HEK293 (cell line): Measurements from ENCODE around the gene SFXN3.
A peak's percentile ranks its signal among the peaks of the same experiment; 100 is the strongest.

ENCODE experiments used
- CTCF ChIA-PET: fragments of 350-600 bp; formaldehyde crosslinking; extraction: SDS; loops from one replicate; lab custom pipeline; 2021; ENCODE audit warnings: antibody characterized with exemption; lab: Yijun Ruan, JAX
- POLR2A ChIA-PET: fragments of 300-600 bp; formaldehyde crosslinking; extraction: SDS; loops from one replicate; lab custom pipeline; 2020; ENCODE audit warnings: antibody characterized with exemption, inconsistent platforms; lab: Yijun Ruan, JAX
- H3K27ac ChIP-seq: fragments of 200-500 bp; sonication (Bioruptor generic); 2 replicates; pipeline ENCODE4 v1.5.1; 2014; ENCODE audit warnings: low read depth, low read length, control low read depth, inconsistent platforms; ENCODE audit errors: extremely low read depth
- H3K36me3 ChIP-seq, 2 experiments: fragments of 200-500 bp in 1 of 2; sonication (Bioruptor generic) in 1 of 2; 1 replicate in 1 of 2; 2 replicates in 1 of 2; pipeline ENCODE4 v1.5.1; 2014 to 2017; ENCODE audit warnings: inconsistent platforms in 2 of 2, low read length in 2 of 2; ENCODE audit not compliant: control insufficient read depth in 2 of 2, insufficient read depth in 1 of 2
- H3K4me1 ChIP-seq: fragments of 200-500 bp; sonication (Bioruptor generic); 2 replicates; pipeline ENCODE4 v1.5.1; 2014; ENCODE audit warnings: mild to moderate bottlenecking, low read length, inconsistent platforms; ENCODE audit not compliant: control insufficient read depth, insufficient read depth
- H3K4me3 ChIP-seq: 2 replicates; pipeline ENCODE4 v1.5.1; 2011; ENCODE audit warnings: low read depth, mild to moderate bottlenecking, control low read depth, low read length, moderate library complexity
- H3K9me3 ChIP-seq: fragments of 200-500 bp; sonication (Bioruptor generic); 2 replicates; pipeline ENCODE4 v1.5.1; 2014; ENCODE audit warnings: low read depth, low read length, inconsistent platforms; ENCODE audit not compliant: control insufficient read depth, insufficient read depth
- FEZF1 ChIP-seq: fragments of 450-650 bp; formaldehyde crosslinking; IDR thresholded peaks from 2 replicates; pipeline ENCODE4 v1.5.1; 2016; ENCODE audit warnings: missing biosample characterization, missing genetic modification characterization
- KLF10 ChIP-seq: fragments of 450-650 bp; IDR thresholded peaks from 2 replicates; pipeline ENCODE4 v1.5.1; 2018; ENCODE audit warnings: missing biosample characterization, mild to moderate bottlenecking, missing genetic modification characterization
- ZNF169 ChIP-seq: fragments of 450-650 bp; formaldehyde crosslinking; IDR thresholded peaks from 2 replicates; pipeline ENCODE4 v1.5.1; 2016; ENCODE audit warnings: missing biosample characterization, missing genetic modification characterization
- ZNF24 ChIP-seq: fragments of 450-650 bp; formaldehyde crosslinking; IDR thresholded peaks from 2 replicates; pipeline ENCODE4 v1.5.1; 2016; ENCODE audit warnings: missing biosample characterization, missing genetic modification characterization
- ZNF510 ChIP-seq: fragments of 450-650 bp; formaldehyde crosslinking; IDR thresholded peaks from 2 replicates; pipeline ENCODE4 v1.5.1; 2018; ENCODE audit warnings: mild to moderate bottlenecking, missing genetic modification characterization, missing biosample characterization; ENCODE audit not compliant: insufficient replicate concordance
- TF ChIP-seq, protein P1 (sequence below): fragments of 450-650 bp; formaldehyde crosslinking; IDR thresholded peaks from 2 replicates; pipeline ENCODE4 v1.5.1; 2016; ENCODE audit warnings: missing biosample characterization, missing genetic modification characterization
- TF ChIP-seq, protein P2 (sequence below): fragments of 450-650 bp; formaldehyde crosslinking; IDR thresholded peaks from 2 replicates; pipeline ENCODE4 v1.5.1; 2017; ENCODE audit warnings: missing biosample characterization, mild to moderate bottlenecking, missing genetic modification characterization, moderate library complexity
- TF ChIP-seq, protein P3 (sequence below): fragments of 450-650 bp; formaldehyde crosslinking; IDR thresholded peaks from 2 replicates; pipeline ENCODE4 v1.5.1; 2016; ENCODE audit warnings: missing biosample characterization, missing genetic modification characterization
- TF ChIP-seq, protein P4 (sequence below): sonication (generic); formaldehyde crosslinking; IDR thresholded peaks from 2 replicates; pipeline ENCODE4 v1.8.1; 2022; ENCODE audit warnings: mild to moderate bottlenecking, moderate library complexity, missing genetic modification reagents
- TF ChIP-seq, protein P5 (sequence below): fragments of 450-650 bp; formaldehyde crosslinking; IDR thresholded peaks from 2 replicates; pipeline ENCODE4 v1.5.1; 2016; ENCODE audit warnings: missing biosample characterization, missing genetic modification characterization

Gene SFXN3

DNA sequence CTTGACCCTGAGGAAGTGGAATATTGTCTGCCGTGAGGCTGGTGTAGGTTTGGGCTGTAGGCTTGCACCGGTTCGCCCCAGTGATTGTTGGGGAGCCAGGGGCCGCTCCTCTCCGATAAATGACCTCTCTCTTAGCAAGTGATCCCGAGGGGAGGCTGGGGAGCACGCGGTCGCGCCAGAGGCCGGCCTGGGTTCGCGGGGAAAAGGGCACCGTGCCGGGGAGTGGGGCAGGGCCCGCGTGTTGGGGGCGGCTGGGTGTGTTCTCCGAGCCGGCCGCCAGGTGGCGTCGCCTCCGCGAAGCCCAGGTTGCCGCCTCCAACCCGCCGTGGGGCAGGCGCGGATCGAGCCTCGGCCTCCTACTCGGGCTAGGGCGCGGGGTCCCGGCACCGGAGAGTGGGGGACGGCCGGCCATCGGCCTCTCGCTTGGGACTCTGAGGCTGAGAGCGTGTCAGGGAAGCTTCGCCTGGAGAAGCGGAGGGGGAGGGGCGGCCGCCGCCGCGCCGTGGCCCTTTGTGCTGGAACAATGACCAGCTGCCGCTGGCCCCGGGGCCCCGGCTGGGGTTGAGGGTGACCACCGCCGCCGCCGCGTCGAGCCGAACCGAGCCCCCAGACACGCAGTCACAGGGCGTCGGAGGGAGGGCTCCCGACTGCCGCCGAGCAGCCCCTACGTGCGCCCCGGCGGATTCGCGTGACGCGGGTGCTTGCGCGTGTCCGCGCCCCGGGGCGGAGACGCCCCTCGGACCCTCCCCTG lies 31.9 kb upstream of the SFXN3 start (continued):
- TF ChIP-seq, protein P1, sequence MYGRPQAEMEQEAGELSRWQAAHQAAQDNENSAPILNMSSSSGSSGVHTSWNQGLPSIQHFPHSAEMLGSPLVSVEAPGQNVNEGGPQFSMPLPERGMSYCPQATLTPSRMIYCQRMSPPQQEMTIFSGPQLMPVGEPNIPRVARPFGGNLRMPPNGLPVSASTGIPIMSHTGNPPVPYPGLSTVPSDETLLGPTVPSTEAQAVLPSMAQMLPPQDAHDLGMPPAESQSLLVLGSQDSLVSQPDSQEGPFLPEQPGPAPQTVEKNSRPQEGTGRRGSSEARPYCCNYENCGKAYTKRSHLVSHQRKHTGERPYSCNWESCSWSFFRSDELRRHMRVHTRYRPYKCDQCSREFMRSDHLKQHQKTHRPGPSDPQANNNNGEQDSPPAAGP: peak; percentile 87
- TF ChIP-seq KLF10 (tag by site-specific recombination): peak; percentile 69
- no peak for TF ChIP-seq ZNF169 (tag by site-specific recombination)
- TF ChIP-seq, protein P2, sequence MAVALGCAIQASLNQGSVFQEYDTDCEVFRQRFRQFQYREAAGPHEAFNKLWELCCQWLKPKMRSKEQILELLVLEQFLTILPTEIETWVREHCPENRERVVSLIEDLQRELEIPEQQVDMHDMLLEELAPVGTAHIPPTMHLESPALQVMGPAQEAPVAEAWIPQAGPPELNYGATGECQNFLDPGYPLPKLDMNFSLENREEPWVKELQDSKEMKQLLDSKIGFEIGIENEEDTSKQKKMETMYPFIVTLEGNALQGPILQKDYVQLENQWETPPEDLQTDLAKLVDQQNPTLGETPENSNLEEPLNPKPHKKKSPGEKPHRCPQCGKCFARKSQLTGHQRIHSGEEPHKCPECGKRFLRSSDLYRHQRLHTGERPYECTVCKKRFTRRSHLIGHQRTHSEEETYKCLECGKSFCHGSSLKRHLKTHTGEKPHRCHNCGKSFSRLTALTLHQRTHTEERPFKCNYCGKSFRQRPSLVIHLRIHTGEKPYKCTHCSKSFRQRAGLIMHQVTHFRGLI (tag by site-specific recombination): peak; percentile 11; the same call in 1 of the 2 replicates
- TF ChIP-seq, protein P3, sequence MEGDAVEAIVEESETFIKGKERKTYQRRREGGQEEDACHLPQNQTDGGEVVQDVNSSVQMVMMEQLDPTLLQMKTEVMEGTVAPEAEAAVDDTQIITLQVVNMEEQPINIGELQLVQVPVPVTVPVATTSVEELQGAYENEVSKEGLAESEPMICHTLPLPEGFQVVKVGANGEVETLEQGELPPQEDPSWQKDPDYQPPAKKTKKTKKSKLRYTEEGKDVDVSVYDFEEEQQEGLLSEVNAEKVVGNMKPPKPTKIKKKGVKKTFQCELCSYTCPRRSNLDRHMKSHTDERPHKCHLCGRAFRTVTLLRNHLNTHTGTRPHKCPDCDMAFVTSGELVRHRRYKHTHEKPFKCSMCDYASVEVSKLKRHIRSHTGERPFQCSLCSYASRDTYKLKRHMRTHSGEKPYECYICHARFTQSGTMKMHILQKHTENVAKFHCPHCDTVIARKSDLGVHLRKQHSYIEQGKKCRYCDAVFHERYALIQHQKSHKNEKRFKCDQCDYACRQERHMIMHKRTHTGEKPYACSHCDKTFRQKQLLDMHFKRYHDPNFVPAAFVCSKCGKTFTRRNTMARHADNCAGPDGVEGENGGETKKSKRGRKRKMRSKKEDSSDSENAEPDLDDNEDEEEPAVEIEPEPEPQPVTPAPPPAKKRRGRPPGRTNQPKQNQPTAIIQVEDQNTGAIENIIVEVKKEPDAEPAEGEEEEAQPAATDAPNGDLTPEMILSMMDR (tag by site-specific recombination): peak; percentile 93
- TF ChIP-seq, protein P4, sequence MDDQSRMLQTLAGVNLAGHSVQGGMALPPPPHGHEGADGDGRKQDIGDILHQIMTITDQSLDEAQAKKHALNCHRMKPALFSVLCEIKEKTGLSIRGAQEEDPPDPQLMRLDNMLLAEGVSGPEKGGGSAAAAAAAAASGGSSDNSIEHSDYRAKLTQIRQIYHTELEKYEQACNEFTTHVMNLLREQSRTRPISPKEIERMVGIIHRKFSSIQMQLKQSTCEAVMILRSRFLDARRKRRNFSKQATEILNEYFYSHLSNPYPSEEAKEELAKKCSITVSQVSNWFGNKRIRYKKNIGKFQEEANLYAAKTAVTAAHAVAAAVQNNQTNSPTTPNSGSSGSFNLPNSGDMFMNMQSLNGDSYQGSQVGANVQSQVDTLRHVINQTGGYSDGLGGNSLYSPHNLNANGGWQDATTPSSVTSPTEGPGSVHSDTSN: 0 out of 2 replicates have a peak, but pooled peaks have one; percentile 60
- 0 out of 2 replicates have a peak, but pooled peaks have one; percentile 19 for TF ChIP-seq ZNF24 (tag by site-specific recombination)

DNA sequence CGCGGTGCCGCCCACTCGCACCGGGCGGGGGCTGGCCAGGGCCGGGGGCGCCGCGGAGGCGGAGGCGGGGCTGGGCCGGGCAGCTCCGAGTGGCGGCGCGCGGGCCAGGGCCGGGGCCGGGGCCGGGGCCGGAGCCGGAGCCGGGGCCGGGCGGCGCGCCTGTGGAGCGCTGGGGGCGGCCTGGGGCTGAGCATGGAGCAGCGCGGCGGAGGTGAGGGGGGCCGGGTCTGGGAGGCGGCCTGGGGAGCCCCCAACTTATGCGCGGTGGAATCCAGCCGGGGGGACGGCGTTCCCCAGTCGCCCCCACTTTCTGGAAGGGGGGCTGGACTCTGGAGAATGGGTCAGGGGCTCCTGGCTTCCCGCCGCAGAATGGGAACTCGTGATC lies 31.3 kb upstream of the SFXN3 start, which contains the start of gene LZTS2:
TSS of gene LZTS2 (plus strand) at position 67 of the 385 bp plus-strand sequence. CDS start 2,731 bp downstream, outside the sequence.
- Histone ChIP-seq H3K9me3 (no peaks in the 10 kb centered on the region), H3K4me1 (peaks cover 8% of the 10 kb centered on the region), H3K4me3 (peak within 1 kb of the TSS; percentile 57), H3K36me3 (peaks cover 4 to 38% of the 10 kb centered on the region in 2 experiments; a peak in 2 of 3 replicates)
- CTCF ChIA-PET: interaction anchor here (0.6 to 16.6 kb wide), 11 partner anchors 11 to 1628 kb away, joined by 3 to 274 read pairs (median 3); partner anchors contain the start of genes MRPL43, PDZD7, SFXN3 and TWNK
- TF ChIP-seq, protein P2 (tag by site-specific recombination): no peak
- TF ChIP-seq, protein P5, sequence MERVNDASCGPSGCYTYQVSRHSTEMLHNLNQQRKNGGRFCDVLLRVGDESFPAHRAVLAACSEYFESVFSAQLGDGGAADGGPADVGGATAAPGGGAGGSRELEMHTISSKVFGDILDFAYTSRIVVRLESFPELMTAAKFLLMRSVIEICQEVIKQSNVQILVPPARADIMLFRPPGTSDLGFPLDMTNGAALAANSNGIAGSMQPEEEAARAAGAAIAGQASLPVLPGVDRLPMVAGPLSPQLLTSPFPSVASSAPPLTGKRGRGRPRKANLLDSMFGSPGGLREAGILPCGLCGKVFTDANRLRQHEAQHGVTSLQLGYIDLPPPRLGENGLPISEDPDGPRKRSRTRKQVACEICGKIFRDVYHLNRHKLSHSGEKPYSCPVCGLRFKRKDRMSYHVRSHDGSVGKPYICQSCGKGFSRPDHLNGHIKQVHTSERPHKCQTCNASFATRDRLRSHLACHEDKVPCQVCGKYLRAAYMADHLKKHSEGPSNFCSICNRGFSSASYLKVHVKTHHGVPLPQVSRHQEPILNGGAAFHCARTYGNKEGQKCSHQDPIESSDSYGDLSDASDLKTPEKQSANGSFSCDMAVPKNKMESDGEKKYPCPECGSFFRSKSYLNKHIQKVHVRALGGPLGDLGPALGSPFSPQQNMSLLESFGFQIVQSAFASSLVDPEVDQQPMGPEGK (tag by site-specific recombination): peak; percentile 34; the same call in 1 of the 2 replicates
- TF ChIP-seq ZNF510 (tag by site-specific recombination) (no peak), FEZF1 (tag by site-specific recombination) (no peak)
- TF ChIP-seq, all 188 proteins: peak for 1
- H3K27ac ChIP-seq: peak within 1 kb of the TSS; percentile 94
- POLR2A ChIA-PET: interaction anchor here (0.6 to 1.2 kb wide), 2 partner anchors 42 to 61 kb away, joined by 3 to 8 read pairs; no protein-coding TSS in a partner anchor
